ENCODE results near the gene CACYBP. TPM values are rescaled to one million over a fixed set of nuclear protein-coding genes. Genes with fewer than 3 reads are reported as not detected.
A peak's percentile ranks its signal among the peaks of the same experiment; 100 is the strongest.

Gene CACYBP
- 96.9 TPM for total RNA-seq

- H3K27me3 ChIP-seq (ENCODE audit: insufficient read depth, low read length), result no peaks in the 10 kb centered on the region
- no peaks in the 10 kb centered on the region for H3K9me3 ChIP-seq (ENCODE audit: low read depth, low read length)
- H3K4me1 ChIP-seq (ENCODE audit: insufficient read depth, low read length), result peaks cover 30% of the 10 kb centered on the region
- H3K4me3 ChIP-seq (ENCODE audit: low read length), result peak within 1 kb of the TSS; percentile 73
Measured at GRCh38 chr1:174999936-175000696, at the start of gene CACYBP. TSS of gene CACYBP (plus strand) at chr1:174999947. CDS start at chr1:175000181, 234 bp downstream.

GRCh38 chr1:174953285-174954072 is 46.3 kb upstream of the CACYBP start:
- Histone ChIP-seq H3K9me3 (ENCODE audit: low read depth, low read length) (no peaks in the 10 kb centered on the region), H3K27me3 (ENCODE audit: insufficient read depth, low read length) (no peaks in the 10 kb centered on the region), H3K4me3 (ENCODE audit: low read length) (no peak overlapping the region), H3K4me1 (ENCODE audit: insufficient read depth, low read length) (peaks cover 32% of the 10 kb centered on the region)

DNA sequence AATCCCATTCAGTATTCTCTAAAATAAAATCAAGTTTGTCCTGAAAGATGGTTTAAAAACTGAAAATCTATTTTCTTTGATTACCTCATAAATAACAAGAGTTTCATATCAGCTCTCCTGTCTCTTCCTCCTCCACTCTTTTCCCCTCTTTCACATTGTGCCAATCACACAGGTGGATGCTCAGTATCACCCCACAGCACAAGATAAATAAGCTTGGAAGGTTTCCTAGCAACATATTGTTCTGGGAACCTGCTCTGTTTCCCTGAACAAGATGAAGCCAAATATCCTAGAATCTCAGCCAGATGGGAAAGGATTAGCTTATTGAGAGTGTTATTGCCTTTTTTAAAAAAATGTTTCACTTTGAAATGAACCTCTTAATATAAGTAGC is 45.7 kb upstream of the CACYBP start:
- Histone ChIP-seq H3K4me3 (ENCODE audit: low read length) (no peak overlapping the region), H3K9me3 (ENCODE audit: low read depth, low read length) (no peaks in the 10 kb centered on the region), H3K27me3 (ENCODE audit: insufficient read depth, low read length) (no peaks in the 10 kb centered on the region), H3K4me1 (ENCODE audit: insufficient read depth, low read length) (peaks cover 32% of the 10 kb centered on the region)

GRCh38 chr1:174954671-174955669 is 44.8 kb upstream of the CACYBP start:
- no peak overlapping the region for H3K4me3 ChIP-seq (ENCODE audit: low read length)

DNA sequence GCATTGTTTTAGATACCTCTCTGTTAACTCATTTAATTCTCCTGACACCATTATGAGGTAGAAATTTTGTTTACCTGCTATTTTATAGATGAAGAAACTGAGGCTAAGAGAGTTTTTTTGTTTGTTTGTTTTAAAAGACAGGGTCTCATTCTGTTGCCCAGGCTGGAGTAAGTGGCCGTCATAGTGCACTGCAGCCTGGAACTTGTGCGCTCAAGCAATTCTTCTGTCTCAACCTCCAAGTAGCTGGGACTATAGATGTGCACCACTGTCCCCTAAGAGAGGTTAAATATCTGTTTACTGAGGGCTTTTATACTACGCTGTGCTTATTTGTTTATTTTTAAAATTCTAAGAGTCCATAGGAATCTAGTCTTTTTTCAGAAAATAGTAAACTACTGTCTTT is 43.7 kb upstream of the CACYBP start:
- H3K9me3 ChIP-seq (ENCODE audit: low read depth, low read length), result no peaks in the 10 kb centered on the region
- H3K4me1 ChIP-seq (ENCODE audit: insufficient read depth, low read length), result peaks cover 40% of the 10 kb centered on the region
- no peak overlapping the region for H3K4me3 ChIP-seq (ENCODE audit: low read length)
- no peaks in the 10 kb centered on the region for H3K27me3 ChIP-seq (ENCODE audit: insufficient read depth, low read length)

More at GRCh38 chr1:174954671-174955669, 44.8 kb upstream of the CACYBP start:
- Histone ChIP-seq H3K4me1 (ENCODE audit: insufficient read depth, low read length) (peaks cover 33% of the 10 kb centered on the region), H3K9me3 (ENCODE audit: low read depth, low read length) (no peaks in the 10 kb centered on the region), H3K27me3 (ENCODE audit: insufficient read depth, low read length) (no peaks in the 10 kb centered on the region)

DNA sequence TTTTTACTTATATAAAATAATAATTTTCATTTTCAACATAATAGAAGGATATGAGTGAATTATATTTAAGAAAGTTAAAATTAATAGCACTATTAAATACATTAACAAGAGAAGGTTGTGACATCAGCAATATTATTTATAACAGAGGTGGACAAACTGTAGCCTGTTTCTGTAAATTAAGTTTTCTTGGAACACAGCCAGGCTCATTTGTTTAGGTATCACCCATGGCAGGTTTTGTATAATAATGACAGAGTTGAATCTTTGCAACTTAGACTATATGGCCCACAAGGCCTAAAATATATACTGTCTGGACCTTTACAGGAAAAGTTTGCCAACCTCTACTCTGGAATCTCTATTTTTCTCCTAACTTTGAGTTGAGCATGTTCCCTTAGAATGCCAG is 42.8 kb upstream of the CACYBP start:
- peaks cover 40% of the 10 kb centered on the region for H3K4me1 ChIP-seq (ENCODE audit: insufficient read depth, low read length)

GRCh38 chr1:174957829-174958228 is 41.9 kb upstream of the CACYBP start:
- H3K4me3 ChIP-seq (ENCODE audit: low read length), result no peak overlapping the region
- peaks cover 40% of the 10 kb centered on the region for H3K4me1 ChIP-seq (ENCODE audit: insufficient read depth, low read length)

More for the DNA sequence above, 42.8 kb upstream of the CACYBP start:
- Histone ChIP-seq H3K9me3 (ENCODE audit: low read depth, low read length) (no peaks in the 10 kb centered on the region), H3K27me3 (ENCODE audit: insufficient read depth, low read length) (no peaks in the 10 kb centered on the region), H3K4me3 (ENCODE audit: low read length) (no peak overlapping the region)

GRCh38 chr1:174958396-174958795 is 41.4 kb upstream of the CACYBP start:
- Histone ChIP-seq H3K4me1 (ENCODE audit: insufficient read depth, low read length) (peaks cover 42% of the 10 kb centered on the region), H3K9me3 (ENCODE audit: low read depth, low read length) (no peaks in the 10 kb centered on the region), H3K4me3 (ENCODE audit: low read length) (no peak overlapping the region), H3K27me3 (ENCODE audit: insufficient read depth, low read length) (no peaks in the 10 kb centered on the region)

More at GRCh38 chr1:174957829-174958228, 41.9 kb upstream of the CACYBP start:
- Histone ChIP-seq H3K27me3 (ENCODE audit: insufficient read depth, low read length) (no peaks in the 10 kb centered on the region), H3K9me3 (ENCODE audit: low read depth, low read length) (no peaks in the 10 kb centered on the region)

DNA sequence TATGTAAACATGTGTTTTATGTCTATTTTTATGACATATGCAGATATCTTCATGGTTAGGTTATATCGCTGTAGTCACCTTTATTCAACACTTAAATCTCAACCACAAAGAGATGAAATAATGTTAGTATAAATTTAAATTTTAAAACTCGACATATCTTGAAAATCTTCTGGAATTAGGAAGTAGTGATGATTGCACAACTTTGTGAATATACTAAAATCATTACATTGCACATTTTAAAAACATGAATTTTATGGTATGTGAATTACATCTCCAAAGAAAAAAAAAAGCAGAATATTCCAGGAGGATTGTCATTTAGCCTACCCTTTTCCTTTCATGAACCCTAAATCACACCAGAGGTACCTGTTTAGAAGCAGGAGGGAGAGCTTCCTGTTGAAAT is 39.4 kb upstream of the CACYBP start:
- no peaks in the 10 kb centered on the region for H3K9me3 ChIP-seq (ENCODE audit: low read depth, low read length)
- H3K27me3 ChIP-seq (ENCODE audit: insufficient read depth, low read length), result no peaks in the 10 kb centered on the region
- peaks cover 38% of the 10 kb centered on the region for H3K4me1 ChIP-seq (ENCODE audit: insufficient read depth, low read length)
- no peak overlapping the region for H3K4me3 ChIP-seq (ENCODE audit: low read length)

DNA sequence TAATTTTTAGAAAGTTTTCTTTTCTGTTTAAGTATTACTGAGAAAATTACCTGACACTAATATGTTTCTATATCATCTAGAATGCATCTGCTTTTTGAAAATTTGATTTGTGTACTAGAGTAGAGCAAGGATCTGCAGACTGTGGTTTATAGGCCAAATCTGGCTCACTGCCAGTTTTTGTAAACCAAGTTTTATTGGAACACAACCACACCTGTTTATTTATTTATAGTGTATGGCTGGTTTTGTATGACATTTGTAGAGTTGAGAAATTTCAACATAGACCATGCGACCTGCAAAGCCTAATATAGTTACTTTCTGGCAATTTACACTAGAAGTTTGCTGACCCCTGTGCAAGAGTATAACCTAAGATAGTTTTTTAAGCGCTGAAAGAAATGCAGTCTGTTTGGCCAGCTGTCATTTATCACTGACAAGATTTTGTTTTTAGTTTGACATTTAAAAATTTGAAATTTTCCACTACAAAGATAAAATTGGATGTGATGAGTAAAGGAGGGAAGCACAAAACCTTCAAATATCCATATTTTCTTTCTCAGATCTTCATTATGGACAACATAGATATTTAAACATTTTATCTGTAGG is 36.1 kb upstream of the CACYBP start:
- Histone ChIP-seq H3K27me3 (ENCODE audit: insufficient read depth, low read length) (no peaks in the 10 kb centered on the region), H3K9me3 (ENCODE audit: low read depth, low read length) (no peaks in the 10 kb centered on the region), H3K4me1 (ENCODE audit: insufficient read depth, low read length) (peaks cover 54% of the 10 kb centered on the region), H3K4me3 (ENCODE audit: low read length) (no peak overlapping the region)

DNA sequence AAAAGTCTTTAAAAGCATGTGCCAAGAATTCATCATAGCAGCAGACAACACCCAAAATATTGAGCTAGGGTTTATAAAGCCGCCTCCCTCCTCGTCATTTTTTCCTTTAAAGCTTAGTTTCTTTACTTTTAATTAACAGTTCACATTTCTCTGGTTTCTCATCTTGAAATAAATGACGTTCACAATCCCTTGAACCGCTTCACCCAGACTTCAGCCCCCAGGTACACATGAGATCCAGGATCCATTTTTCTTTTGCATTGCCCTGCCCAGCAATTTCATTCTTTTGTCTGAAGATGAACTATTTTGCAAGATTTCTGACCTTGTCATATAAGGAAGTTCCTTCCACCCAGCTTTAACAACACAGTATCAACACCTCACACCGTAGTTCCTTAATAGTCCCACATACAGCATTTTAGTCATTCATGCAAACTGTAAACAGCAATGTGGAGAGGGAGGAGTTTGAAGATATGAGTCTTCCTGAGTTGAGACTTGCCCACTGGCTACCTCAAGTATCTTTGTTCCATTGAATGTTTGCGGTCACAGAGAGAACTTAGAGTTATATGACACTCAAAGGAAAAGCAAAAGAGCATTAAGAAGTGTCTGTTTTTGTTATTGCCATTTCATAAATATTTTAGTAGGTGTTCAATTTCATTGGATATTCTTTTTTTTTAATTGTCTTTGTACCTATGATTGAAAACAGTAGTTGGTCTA is 35.3 kb upstream of the CACYBP start:
- H3K4me3 ChIP-seq (ENCODE audit: low read length), result peak overlapping the region; percentile 29
- peaks cover 61% of the 10 kb centered on the region for H3K4me1 ChIP-seq (ENCODE audit: insufficient read depth, low read length)

GRCh38 chr1:174964972-174965361 is 34.8 kb upstream of the CACYBP start:
- peak overlapping the region; percentile 29 for H3K4me3 ChIP-seq (ENCODE audit: low read length)
- H3K4me1 ChIP-seq (ENCODE audit: insufficient read depth, low read length), result peaks cover 66% of the 10 kb centered on the region
- no peaks in the 10 kb centered on the region for H3K27me3 ChIP-seq (ENCODE audit: insufficient read depth, low read length)
- no peaks in the 10 kb centered on the region for H3K9me3 ChIP-seq (ENCODE audit: low read depth, low read length)

More for the DNA sequence above, 35.3 kb upstream of the CACYBP start:
- no peaks in the 10 kb centered on the region for H3K9me3 ChIP-seq (ENCODE audit: low read depth, low read length)
- no peaks in the 10 kb centered on the region for H3K27me3 ChIP-seq (ENCODE audit: insufficient read depth, low read length)

DNA sequence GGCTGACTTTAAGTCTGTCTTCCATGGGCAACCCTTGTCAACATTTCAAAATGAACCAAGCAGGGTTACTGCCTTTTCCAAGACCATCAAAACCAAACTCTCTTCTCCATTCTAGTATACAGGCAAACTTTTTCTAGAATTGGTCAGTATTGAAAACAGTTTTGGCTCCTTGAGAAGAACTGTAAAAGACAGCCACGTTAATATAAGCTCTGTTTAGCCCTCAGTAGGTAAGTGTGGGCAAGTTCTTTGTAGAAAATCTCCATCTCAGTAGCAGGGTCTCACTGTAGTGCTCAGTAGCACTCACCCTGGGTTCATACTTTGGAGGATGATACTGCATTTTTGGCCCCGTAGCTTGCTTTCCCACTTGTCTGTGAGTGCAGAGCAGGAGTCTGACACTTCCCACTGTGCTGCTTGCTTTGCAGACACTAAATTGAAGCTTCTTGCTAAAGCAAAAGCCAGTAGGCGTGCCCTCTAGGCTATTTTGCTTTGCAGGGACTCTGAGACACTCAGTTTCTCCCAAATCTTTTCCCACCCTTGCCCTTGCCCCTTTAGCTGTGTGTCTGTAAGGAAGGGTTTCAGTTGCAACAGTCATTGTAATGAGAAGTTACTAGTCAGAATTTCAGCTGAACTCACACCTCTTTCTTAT is 34.3 kb upstream of the CACYBP start:
- Histone ChIP-seq H3K27me3 (ENCODE audit: insufficient read depth, low read length) (no peaks in the 10 kb centered on the region), H3K4me3 (ENCODE audit: low read length) (peak overlapping the region; percentile 29), H3K9me3 (ENCODE audit: low read depth, low read length) (no peaks in the 10 kb centered on the region), H3K4me1 (ENCODE audit: insufficient read depth, low read length) (peaks cover 65% of the 10 kb centered on the region)
